HG03521 (cell line): ENCODE results near the gene USH1G.

Source experiments
- ATAC-seq: cut with Tn5 transposase; IDR thresholded peaks from one replicate; pipeline ENCODE4 v1.9.1; 2021; ENCODE audit warnings: mild to moderate bottlenecking, moderate library complexity; ENCODE audit not compliant: unreplicated experiment

The USH1G gene

DNA sequence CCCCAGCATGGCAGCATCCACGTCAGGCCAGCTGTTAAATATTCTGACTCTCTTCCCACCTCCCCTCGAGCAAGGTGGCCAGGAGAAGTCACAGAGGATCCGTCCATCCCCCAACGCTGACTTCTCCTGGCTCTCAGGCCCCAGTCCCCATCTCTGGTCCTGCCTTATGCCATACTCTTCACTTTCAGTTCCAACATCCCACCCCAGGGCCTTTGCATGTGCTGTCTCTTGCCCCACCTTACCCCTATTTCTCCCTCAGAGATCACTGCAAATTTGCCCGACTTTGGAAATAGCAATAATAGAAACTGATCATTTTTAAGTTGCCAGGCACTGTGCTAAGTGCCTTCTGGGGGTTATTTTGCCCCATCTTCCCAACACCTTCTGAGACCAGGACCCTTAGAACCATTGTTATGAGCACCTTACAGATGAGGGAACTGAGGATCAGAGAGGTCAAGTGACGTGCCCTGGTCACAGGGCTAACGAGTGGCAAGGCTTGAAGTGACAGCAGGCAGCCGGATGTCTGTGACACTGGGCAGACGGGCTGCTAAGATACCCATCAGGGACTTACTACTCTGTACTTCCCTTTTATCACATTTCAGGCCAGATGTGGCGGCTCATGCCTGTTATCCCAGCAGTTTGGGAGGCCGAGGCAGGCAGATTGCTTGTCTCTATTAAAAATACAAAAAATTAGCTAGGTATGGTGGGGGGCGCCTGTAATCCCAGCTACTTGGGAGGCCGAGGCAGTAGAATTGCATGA is 31.8 kb upstream of the USH1G start:
- no peak for ATAC-seq

GRCh38 chr17:74954115-74954514 is 31.1 kb upstream of the USH1G start:
- no peak for ATAC-seq

DNA sequence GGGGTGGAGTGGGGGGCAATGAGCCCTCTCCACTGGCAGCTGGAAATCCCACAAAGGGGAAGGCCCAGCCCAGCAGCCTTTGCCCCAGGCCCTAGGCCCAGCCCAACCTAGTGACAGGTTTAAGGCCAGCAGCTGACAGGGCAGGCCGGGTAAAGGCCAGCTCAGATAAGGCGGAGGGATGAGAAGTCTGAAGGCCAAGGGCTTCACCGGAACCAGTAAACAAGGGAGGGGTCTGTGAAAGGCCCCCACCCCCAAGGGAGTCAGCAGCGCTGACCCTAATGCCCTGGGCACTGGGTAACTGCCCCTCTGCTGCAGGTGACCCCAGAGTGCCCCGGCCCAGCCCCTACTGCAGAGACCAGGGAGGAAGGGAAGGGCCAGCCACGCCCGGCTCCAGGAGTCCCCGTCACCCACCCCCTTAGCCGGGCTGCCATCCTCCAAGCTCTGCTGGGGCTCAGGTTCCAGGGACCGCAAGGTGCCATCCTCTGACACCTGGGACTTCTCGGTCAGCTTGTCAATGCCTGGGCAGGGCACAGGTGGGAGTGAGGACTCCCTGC is 30.2 kb upstream of the USH1G start:
- ATAC-seq: no peak

GRCh38 chr17:74952431-74953133 is 29.5 kb upstream of the USH1G start:
- no peak for ATAC-seq

DNA sequence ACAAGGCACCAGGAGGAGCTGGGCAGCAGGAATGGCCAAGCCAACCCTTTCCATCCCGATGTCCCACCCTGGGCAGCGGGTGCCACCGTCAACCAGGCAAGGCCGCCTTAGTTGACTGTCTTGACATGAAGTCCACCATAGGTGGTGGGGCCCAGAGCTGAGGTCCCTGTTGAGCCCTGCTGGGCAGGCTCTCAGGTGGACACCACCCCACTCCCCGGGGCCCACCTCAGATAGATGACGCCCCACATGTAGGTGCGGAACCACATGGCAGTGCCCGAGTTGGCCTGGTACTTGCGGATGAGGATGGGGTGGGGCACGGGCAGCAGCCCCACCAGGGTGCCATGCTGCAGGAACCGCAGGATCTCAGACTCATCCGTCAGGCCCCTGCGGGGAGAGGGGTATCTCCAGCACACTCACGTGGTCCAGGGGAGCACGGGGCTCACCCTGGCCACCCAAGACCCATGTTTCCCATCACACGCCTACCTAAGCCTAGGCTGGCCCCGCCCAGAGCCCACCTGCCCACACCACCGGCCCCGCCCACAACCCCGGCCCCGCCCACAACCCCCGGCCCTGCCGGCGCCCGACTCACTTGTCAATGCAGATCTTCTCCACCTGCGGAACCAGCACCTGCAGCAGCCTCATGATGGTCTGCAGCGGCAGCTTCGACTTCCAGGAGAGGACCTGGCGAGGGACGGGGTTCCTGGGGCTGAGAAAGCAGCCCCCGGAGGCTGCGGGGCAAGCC is 28.8 kb upstream of the USH1G start:
- no peak for ATAC-seq

- no peak for ATAC-seq
Observed at GRCh38 chr17:74951065-74951464, 28.0 kb upstream of the USH1G start.

DNA sequence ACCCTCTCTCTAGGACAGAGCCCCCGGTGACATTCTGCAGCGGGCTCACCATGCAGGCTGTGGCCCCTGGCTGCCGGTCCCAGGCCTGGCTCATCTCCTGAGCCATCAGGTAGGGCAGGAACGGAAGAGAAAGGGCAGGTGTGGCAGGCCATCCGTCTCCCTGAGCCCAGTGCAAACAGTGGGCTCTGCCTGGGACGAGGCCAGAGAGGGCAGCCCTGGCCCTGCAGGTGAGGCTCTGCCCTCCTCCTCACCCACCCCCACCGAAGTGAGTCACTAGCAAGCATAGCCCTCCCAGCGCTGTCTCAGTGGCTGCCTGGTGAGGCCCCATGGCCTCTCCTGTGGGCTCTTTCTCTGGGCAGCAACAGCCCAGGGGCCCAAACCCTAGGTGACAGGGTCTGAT is 27.2 kb upstream of the USH1G start:
- ATAC-seq: no peak

GRCh38 chr17:74949455-74950115 is 26.5 kb upstream of the USH1G start:
- ATAC-seq: no peak

- no peak for ATAC-seq
Observed at GRCh38 chr17:74947041-74947754, 24.1 kb upstream of the USH1G start.

- ATAC-seq: no peak
Observed at GRCh38 chr17:74946641-74947040, 23.6 kb upstream of the USH1G start.

DNA sequence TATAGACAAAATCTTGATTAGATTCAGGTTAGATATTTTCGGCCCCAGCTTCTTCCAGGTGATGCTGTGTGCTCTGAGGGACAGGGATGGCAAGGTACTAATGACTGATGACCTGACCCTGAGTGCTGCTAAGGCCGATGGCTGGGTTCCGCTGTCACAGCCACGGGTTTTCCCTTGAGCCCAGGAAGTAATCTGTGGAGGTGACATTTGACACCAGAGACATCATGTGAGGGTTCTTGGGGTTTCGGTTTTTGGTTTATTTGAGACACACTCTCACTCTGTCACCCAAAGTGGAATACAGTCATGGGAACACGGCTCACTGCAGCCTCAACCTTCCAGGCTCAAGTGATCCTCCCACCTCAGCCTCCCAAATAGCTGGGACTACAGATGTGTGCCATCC is 22.5 kb upstream of the USH1G start:
- ATAC-seq: no peak

DNA sequence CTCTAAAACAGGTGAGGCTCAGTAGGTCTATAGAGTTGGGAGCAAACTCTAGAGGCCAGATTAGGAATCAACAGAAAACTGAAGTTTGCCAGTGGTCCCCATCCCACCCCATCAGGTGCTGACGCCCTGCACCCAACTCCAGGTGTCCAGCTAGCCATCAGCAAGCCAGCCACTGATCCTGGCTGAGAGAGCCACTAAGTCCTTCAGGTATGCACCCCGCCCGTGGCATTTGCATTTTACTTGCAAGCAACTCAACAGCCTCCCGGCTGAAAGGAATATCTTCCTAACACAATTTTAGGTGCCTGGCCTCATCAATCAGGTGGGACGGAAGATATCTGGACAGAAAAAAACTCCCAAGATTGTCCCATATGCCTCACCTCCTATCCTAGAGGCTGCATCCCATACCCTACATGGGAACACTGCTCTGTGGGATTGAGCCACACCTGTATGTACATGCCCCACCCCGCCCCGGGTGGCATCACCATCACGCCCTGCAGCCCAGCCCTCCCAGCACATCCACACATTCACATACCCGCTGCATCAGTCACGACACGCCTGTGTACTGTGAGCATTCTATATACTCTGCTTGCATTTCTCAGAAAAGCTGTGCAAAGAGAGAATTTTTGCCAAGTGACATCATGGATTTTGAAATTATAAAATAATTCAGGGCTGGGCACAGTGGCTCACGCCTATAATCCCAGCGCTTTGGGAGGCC is 20.9 kb upstream of the USH1G start:
- no peak for ATAC-seq

DNA sequence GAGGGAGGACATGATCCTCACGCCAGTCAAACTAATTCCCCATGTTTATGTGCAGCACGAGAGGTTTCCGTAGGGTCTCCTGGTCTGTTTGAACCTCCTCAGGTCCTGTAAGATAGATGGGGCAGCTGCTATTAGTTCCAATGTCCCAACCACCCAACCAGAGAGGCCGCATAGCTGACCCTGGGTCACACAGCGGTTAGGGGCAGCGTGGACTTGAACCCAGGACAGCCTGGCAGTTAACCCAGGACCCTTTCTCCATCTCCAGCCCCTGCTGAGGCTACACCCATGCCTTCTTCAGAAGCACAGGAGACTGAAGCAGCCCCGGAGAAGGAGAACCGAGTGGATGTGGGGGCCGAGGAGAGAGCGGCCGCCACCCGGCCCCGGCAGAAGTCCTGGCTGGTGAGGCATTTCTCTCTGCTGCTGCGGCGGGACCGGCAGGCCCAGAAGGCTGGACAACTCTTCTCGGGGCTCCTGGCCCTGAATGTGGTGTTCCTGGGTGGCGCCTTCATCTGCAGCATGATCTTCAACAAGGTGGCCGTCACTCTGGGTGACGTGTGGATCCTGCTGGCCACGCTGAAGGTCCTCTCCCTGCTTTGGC is 18.2 kb upstream of the USH1G start:
- ATAC-seq: no peak

- ATAC-seq: no peak
Observed at GRCh38 chr17:74939534-74939933, 16.5 kb upstream of the USH1G start.

GRCh38 chr17:74938194-74938950 is 15.3 kb upstream of the USH1G start:
- ATAC-seq: no peak

- no peak for ATAC-seq
Observed at GRCh38 chr17:74937064-74938051, 14.3 kb upstream of the USH1G start.

- ATAC-seq: no peak
Observed at GRCh38 chr17:74936470-74936799, 13.4 kb upstream of the USH1G start.
